K562 (cell line): ENCODE results near the gene LST1. TPM values are rescaled to one million over a fixed set of nuclear protein-coding genes. Genes with fewer than 3 reads are reported as not detected.
A peak's percentile ranks its signal among the peaks of the same experiment; 100 is the strongest.

Experiments
- ADNP ChIP-seq: fragments of 200-800 bp; sonication (Bioruptor generic); IDR thresholded peaks from 2 replicates; pipeline ENCODE4 v1.6.1; 2016; ENCODE audit warnings: missing genetic modification characterization, missing compliant biosample characterization
- ARID3B ChIP-seq: fragments of 250-450 bp; sonication (Bioruptor Pico); IDR thresholded peaks from 2 replicates; pipeline ENCODE4 v1.4.0; 2020; ENCODE audit warnings: borderline replicate concordance
- ARNT ChIP-seq, 2 experiments: fragments of 450-650 bp; IDR thresholded peaks; 2 replicates each; pipeline ENCODE4 v1.6.1; 2016; ENCODE audit warnings: mild to moderate bottlenecking in 1 of 2
- BRF1 ChIP-seq: IDR thresholded peaks from 3 replicates; pipeline ENCODE4 v1.6.1; 2011; ENCODE audit warnings: borderline replicate concordance, mild to moderate bottlenecking; ENCODE audit not compliant: insufficient read length; ENCODE audit errors: extremely low read depth
- C11orf30 ChIP-seq: fragments of 450-650 bp; IDR thresholded peaks from 2 replicates; pipeline ENCODE4 v1.6.1; 2016; ENCODE audit warnings: low read depth, mild to moderate bottlenecking
- FOXA3 ChIP-seq, 2 experiments: fragments of 450-650 bp in 1 of 2; sonication (generic) in 1 of 2; formaldehyde crosslinking; IDR thresholded peaks in 1 of 2; conservative IDR thresholded peaks in 1 of 2; 2 replicates each; pipeline versions ENCODE4 v1.4.0 to v1.8.0; 2020 to 2022; ENCODE audit warnings: mild to moderate bottlenecking in 2 of 2, missing genetic modification reagents in 1 of 2
- HIVEP1 ChIP-seq: fragments of 250-450 bp; sonication (Bioruptor Pico); IDR thresholded peaks from 2 replicates; pipeline ENCODE4 v1.4.0; 2020; ENCODE audit warnings: mild to moderate bottlenecking
- HOXB6 ChIP-seq: fragments of 250-450 bp; sonication (Bioruptor Pico); IDR thresholded peaks from 2 replicates; pipeline ENCODE4 v1.5.1; 2022; ENCODE audit warnings: mild to moderate bottlenecking, borderline replicate concordance
- NFE2 ChIP-seq: IDR thresholded peaks from 2 replicates; pipeline ENCODE4 v1.6.1; 2014; ENCODE audit warnings: antibody characterized with exemption, low read depth
- PYGO2 ChIP-seq: fragments of 450-650 bp; IDR thresholded peaks from 2 replicates; pipeline ENCODE4 v1.6.1; 2016; ENCODE audit warnings: mild to moderate bottlenecking, missing genetic modification characterization, moderate library complexity, missing compliant biosample characterization
- SP1 ChIP-seq: sonication (generic); formaldehyde crosslinking; IDR thresholded peaks from 2 replicates; pipeline ENCODE4 v1.8.1; 2022; ENCODE audit warnings: mild to moderate bottlenecking, missing genetic modification reagents
- STAT5B ChIP-seq: fragments of 250-450 bp; sonication (Bioruptor Pico); IDR thresholded peaks from 2 replicates; pipeline ENCODE4 v1.8.0; 2021; ENCODE audit warnings: mild to moderate bottlenecking, inconsistent platforms
- ZBTB1 ChIP-seq: sonication (generic); formaldehyde crosslinking; IDR thresholded peaks from 2 replicates; pipeline ENCODE4 v1.8.1; 2023; ENCODE audit warnings: missing genetic modification reagents, low read depth, mild to moderate bottlenecking, borderline replicate concordance
- ZFP30 ChIP-seq: fragments of 250-450 bp; sonication (Bioruptor Pico); IDR thresholded peaks from 2 replicates; pipeline ENCODE4 v1.8.0; 2022; ENCODE audit warnings: moderate library complexity, mild to moderate bottlenecking, inconsistent platforms, borderline replicate concordance
- ZNF785 ChIP-seq: fragments of 250-450 bp; sonication (Bioruptor Pico); IDR thresholded peaks from 2 replicates; pipeline ENCODE4 v1.4.0; 2020; ENCODE audit warnings: mild to moderate bottlenecking
- polyA plus RNA-seq, 8 experiments: library from polyadenylated mRNA; depleted of rRNA in 4 of 8; stranded (reverse) in 5 of 8; unstranded in 3 of 8; fragments of >200 nt; fragmentation: Nextera tagmentation in 2 of 8; fragmentation: Illumina TruSeq in 1 of 8; extraction: Ambion mirVana in 2 of 8; extraction: Trizol in 1 of 8; gene quantifications; 2 replicates each; pipeline versions ENCODE4 v1.2.1 to v1.2.3, GENCODE V29; 2011 to 2014; ENCODE audit warnings: inconsistent platforms in 1 of 8, missing spikeins in 1 of 8
- total RNA-seq, 7 experiments: library from RNA; depleted of rRNA in 6 of 7; stranded (reverse); fragments of >200 nt in 6 of 7; fragmentation: Illumina TruSeq in 2 of 7; extraction: Trizol in 2 of 7; gene quantifications; 2 replicates each; pipeline versions ENCODE4 v1.2.1 to v1.2.3, GENCODE V29; 2011 to 2021; ENCODE audit warnings: low replicate concordance in 1 of 7
- TF ChIP-seq, protein P1 (sequence below): fragments of 250-450 bp; sonication (Bioruptor Pico); IDR thresholded peaks from 2 replicates; pipeline ENCODE4 v1.5.0; 2021
- TF ChIP-seq, protein P2 (sequence below): fragments of 200-400 bp; formaldehyde crosslinking; IDR thresholded peaks from 2 replicates; pipeline ENCODE4 v1.6.1; 2017; ENCODE audit warnings: mild to moderate bottlenecking, low read depth, low read length, moderate library complexity
- TF ChIP-seq, protein P3 (sequence below): fragments of 450-650 bp; IDR thresholded peaks from 2 replicates; pipeline ENCODE4 v1.6.1; 2016; ENCODE audit warnings: antibody characterized with exemption
- TF ChIP-seq, protein P4 (sequence below): fragments of 450-650 bp; formaldehyde crosslinking; IDR thresholded peaks from 2 replicates; pipeline ENCODE4 v1.4.0; 2020; ENCODE audit warnings: mild to moderate bottlenecking, moderate library complexity

The LST1 gene
- total and polyA plus RNA-seq, 9 of the 15 experiments (the other 6 are each of a cell fraction or from before 2014, with no cell fraction given): 0.82 to 7.8 (median 1.7) TPM

- TF ChIP-seq NFE2 (peak; percentile 35), ZNF785 (CRISPR knock-in tag) (no peak), FOXA3 (CRISPR knock-in tag; conservative IDR thresholded peaks at IDR 0.05 in 1 of 2, IDR thresholded peaks at IDR 0.05 in 1 of 2) (peak in 1 of 2 experiments; percentile 43; a peak in 1 of 4 replicates), HIVEP1 (peak; percentile 76; the same call in 1 of the 2 replicates), ARID3B (CRISPR knock-in tag) (0 out of 2 replicates have a peak, but pooled peaks have one; percentile 51), BRF1 (no peak), HOXB6 (CRISPR knock-in tag) (peak; percentile 63; the same call in 1 of the 2 replicates), PYGO2 (tag) (no peak), ZBTB1 (CRISPR knock-in tag) (no peak), C11orf30 (peak; percentile 95), ADNP (tag) (no peak), STAT5B (CRISPR knock-in tag) (no peak), ARNT (IDR thresholded peaks at IDR 0.05) (peak in 1 of 2 experiments; percentile 58; a peak in 1 of 4 replicates), SP1 (CRISPR knock-in tag) (peak; percentile 96), ZFP30 (CRISPR knock-in tag) (no peak)
- TF ChIP-seq, protein P1, sequence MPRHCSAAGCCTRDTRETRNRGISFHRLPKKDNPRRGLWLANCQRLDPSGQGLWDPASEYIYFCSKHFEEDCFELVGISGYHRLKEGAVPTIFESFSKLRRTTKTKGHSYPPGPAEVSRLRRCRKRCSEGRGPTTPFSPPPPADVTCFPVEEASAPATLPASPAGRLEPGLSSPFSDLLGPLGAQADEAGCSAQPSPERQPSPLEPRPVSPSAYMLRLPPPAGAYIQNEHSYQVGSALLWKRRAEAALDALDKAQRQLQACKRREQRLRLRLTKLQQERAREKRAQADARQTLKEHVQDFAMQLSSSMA (CRISPR knock-in tag): no peak
- TF ChIP-seq, protein P2, sequence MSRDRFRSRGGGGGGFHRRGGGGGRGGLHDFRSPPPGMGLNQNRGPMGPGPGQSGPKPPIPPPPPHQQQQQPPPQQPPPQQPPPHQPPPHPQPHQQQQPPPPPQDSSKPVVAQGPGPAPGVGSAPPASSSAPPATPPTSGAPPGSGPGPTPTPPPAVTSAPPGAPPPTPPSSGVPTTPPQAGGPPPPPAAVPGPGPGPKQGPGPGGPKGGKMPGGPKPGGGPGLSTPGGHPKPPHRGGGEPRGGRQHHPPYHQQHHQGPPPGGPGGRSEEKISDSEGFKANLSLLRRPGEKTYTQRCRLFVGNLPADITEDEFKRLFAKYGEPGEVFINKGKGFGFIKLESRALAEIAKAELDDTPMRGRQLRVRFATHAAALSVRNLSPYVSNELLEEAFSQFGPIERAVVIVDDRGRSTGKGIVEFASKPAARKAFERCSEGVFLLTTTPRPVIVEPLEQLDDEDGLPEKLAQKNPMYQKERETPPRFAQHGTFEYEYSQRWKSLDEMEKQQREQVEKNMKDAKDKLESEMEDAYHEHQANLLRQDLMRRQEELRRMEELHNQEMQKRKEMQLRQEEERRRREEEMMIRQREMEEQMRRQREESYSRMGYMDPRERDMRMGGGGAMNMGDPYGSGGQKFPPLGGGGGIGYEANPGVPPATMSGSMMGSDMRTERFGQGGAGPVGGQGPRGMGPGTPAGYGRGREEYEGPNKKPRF: no peak
- TF ChIP-seq, protein P3, sequence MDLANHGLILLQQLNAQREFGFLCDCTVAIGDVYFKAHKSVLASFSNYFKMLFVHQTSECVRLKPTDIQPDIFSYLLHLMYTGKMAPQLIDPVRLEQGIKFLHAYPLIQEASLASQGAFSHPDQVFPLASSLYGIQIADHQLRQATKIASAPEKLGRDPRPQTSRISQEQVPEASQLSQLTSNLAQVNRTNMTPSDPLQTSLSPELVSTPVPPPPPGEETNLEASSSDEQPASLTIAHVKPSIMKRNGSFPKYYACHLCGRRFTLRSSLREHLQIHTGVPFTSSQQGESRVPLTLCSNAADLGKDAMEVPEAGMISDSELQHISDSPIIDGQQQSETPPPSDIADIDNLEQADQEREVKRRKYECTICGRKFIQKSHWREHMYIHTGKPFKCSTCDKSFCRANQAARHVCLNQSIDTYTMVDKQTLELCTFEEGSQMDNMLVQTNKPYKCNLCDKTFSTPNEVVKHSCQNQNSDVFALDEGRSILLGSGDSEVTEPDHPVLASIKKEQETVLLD: peak; percentile 89
- TF ChIP-seq, protein P4, sequence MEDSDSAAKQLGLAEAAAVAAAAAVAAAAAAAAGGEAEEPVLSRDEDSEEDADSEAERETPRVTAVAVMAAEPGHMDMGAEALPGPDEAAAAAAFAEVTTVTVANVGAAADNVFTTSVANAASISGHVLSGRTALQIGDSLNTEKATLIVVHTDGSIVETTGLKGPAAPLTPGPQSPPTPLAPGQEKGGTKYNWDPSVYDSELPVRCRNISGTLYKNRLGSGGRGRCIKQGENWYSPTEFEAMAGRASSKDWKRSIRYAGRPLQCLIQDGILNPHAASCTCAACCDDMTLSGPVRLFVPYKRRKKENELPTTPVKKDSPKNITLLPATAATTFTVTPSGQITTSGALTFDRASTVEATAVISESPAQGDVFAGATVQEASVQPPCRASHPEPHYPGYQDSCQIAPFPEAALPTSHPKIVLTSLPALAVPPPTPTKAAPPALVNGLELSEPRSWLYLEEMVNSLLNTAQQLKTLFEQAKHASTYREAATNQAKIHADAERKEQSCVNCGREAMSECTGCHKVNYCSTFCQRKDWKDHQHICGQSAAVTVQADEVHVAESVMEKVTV (CRISPR knock-in tag): 0 out of 2 replicates have a peak, but pooled peaks have one; percentile 18
Measured at GRCh38 chr6:31619805-31620585, 33.9 kb downstream of the LST1 start (continued).
